SKM-1 (cell line): ENCODE results near the gene LMBR1L.
A peak's percentile ranks its signal among the peaks of the same experiment; 100 is the strongest.
"Not testable (repeated sequence)": the region's sequence is repeated elsewhere in the genome, so short reads cannot be mapped to it uniquely, and the experiment has no call there.

Experiments
- DNase-seq: peaks from one replicate; lab custom pipeline; 2025; ENCODE audit not compliant: unreplicated experiment; lab: John Stamatoyannopoulos, UW

The LMBR1L gene

GRCh38 chr12:49110464-49111155 lies at the start of gene LMBR1L:
LMBR1L (minus strand) TSS chr12:49110847; CDS start chr12:49110555, 292 bp downstream.
- DNase-seq: peak; percentile 59

GRCh38 chr12:49160399-49160798 lies 49.8 kb upstream of the LMBR1L start:
- DNase-seq: no peak

GRCh38 chr12:49154221-49154620 lies 43.6 kb upstream of the LMBR1L start:
- no peak for DNase-seq

GRCh38 chr12:49147384-49147783 lies 36.7 kb upstream of the LMBR1L start:
- DNase-seq: no peak

- no peak for DNase-seq
Measured at GRCh38 chr12:49146406-49146805, 35.8 kb upstream of the LMBR1L start.

- no peak for DNase-seq
Measured at GRCh38 chr12:49144384-49144783, 33.7 kb upstream of the LMBR1L start.

- DNase-seq: no peak
Measured at GRCh38 chr12:49138999-49139398, 28.4 kb upstream of the LMBR1L start.

GRCh38 chr12:49138587-49138986 lies 27.9 kb upstream of the LMBR1L start:
- DNase-seq: no peak

- no peak for DNase-seq
Measured at GRCh38 chr12:49137476-49137875, 26.8 kb upstream of the LMBR1L start.

- not testable (repeated sequence) for DNase-seq
Measured at GRCh38 chr12:49136997-49137396, 26.4 kb upstream of the LMBR1L start.

- DNase-seq: no peak
Measured at GRCh38 chr12:49133590-49133989, 22.9 kb upstream of the LMBR1L start.

- no peak for DNase-seq
Measured at GRCh38 chr12:49133014-49133413, 22.4 kb upstream of the LMBR1L start.

GRCh38 chr12:49131894-49132461 lies 21.3 kb upstream of the LMBR1L start:
- DNase-seq: no peak

GRCh38 chr12:49131051-49131893 lies 20.6 kb upstream of the LMBR1L start, which contains the start of gene TUBA1B:
TUBA1B (minus strand) TSS chr12:49131395; CDS start chr12:49131300, 95 bp downstream.
- peak; percentile 18 for DNase-seq

GRCh38 chr12:49130151-49131050 lies 19.8 kb upstream of the LMBR1L start:
- peak; percentile 45 for DNase-seq

- no peak for DNase-seq
Measured at GRCh38 chr12:49129332-49130150, 18.9 kb upstream of the LMBR1L start.

GRCh38 chr12:49127971-49128370 lies 17.3 kb upstream of the LMBR1L start:
- not testable (repeated sequence) for DNase-seq

- no peak for DNase-seq
Measured at GRCh38 chr12:49126852-49127763, 16.5 kb upstream of the LMBR1L start.
